CD14-positive monocyte (primary cell): ENCODE results near the gene ALKBH3. TPM values are rescaled to one million over a fixed set of nuclear protein-coding genes. Genes with fewer than 3 reads are reported as not detected.

ENCODE experiments used
- DNase-seq, 3 donors: peaks; one replicate each; pipeline ENCODE4 v3.0.0-alpha.2; 2011 to 2022
- H2AFZ ChIP-seq: 2 replicates; pipeline ENCODE4 v1.6.0; 2012; ENCODE audit warnings: mild to moderate bottlenecking, low read depth, low read length, inconsistent platforms; ENCODE audit not compliant: insufficient read depth, poor library complexity, severe bottlenecking
- H3K27ac ChIP-seq, 2 donors: 1 replicate in 1 of 2; 2 replicates in 1 of 2; pipeline ENCODE4 v1.5.1; 2012 to 2013; ENCODE audit warnings: low read length in 2 of 2, control low read depth in 1 of 2, inconsistent platforms in 1 of 2, low read depth in 1 of 2, mild to moderate bottlenecking in 1 of 2
- H3K27me3 ChIP-seq, 2 donors: one replicate each; pipeline versions ENCODE4 v1.6.0 to v1.6.1; 2011 to 2013; ENCODE audit warnings: low read length in 2 of 2; ENCODE audit not compliant: control insufficient read depth in 2 of 2, insufficient read depth in 2 of 2
- H3K36me3 ChIP-seq, 2 donors: replicated peaks in 1 of 2; 1 replicate in 1 of 2; 2 replicates in 1 of 2; pipeline versions ENCODE4 v1.5.1 to v1.6.1; 2012 to 2013; ENCODE audit warnings: low read length in 2 of 2, control low read depth in 1 of 2, inconsistent platforms in 1 of 2, mild to moderate bottlenecking in 1 of 2; ENCODE audit not compliant: insufficient read depth in 2 of 2, control insufficient read depth in 1 of 2
- H3K4me1 ChIP-seq, 2 donors: 1 replicate in 1 of 2; 2 replicates in 1 of 2; pipeline versions ENCODE4 v1.5.1 to v1.6.1; 2012 to 2013; ENCODE audit warnings: low read length in 2 of 2, control low read depth in 1 of 2, inconsistent platforms in 1 of 2, mild to moderate bottlenecking in 1 of 2, moderate library complexity in 1 of 2; ENCODE audit not compliant: insufficient read depth in 2 of 2, control insufficient read depth in 1 of 2
- H3K4me2 ChIP-seq: replicated peaks from 2 replicates; pipeline ENCODE3; 2012; ENCODE audit warnings: low read length, moderate library complexity, mild to moderate bottlenecking; ENCODE audit not compliant: poor library complexity, severe bottlenecking; ENCODE audit errors: extremely low read depth
- H3K4me3 ChIP-seq, 3 experiments: fragments of 200-600 bp in 1 of 3; sonication (generic) in 1 of 3; replicated peaks in 1 of 3; 1 replicate in 2 of 3; 2 replicates in 1 of 3; pipeline ENCODE4 v1.5.1; 2011 to 2013; ENCODE audit warnings: low read length in 3 of 3, mild to moderate bottlenecking in 3 of 3, control low read depth in 2 of 3, low read depth in 2 of 3, inconsistent platforms in 1 of 3, moderate library complexity in 1 of 3
- H3K79me2 ChIP-seq: 2 replicates; pipeline ENCODE4 v1.6.0; 2012; ENCODE audit warnings: mild to moderate bottlenecking, control low read depth, inconsistent platforms, low read length, moderate library complexity; ENCODE audit not compliant: insufficient read depth
- H3K9ac ChIP-seq: 2 replicates; pipeline ENCODE4 v1.6.0; 2017; ENCODE audit warnings: low read length, mild to moderate bottlenecking; ENCODE audit not compliant: insufficient read depth, poor library complexity, severe bottlenecking
- H3K9me3 ChIP-seq, 2 donors: replicated peaks in 1 of 2; 1 replicate in 1 of 2; 2 replicates in 1 of 2; pipeline versions ENCODE4 v1.5.1 to v1.6.1; 2012 to 2013; ENCODE audit warnings: low read length in 2 of 2, control low read depth in 1 of 2; ENCODE audit not compliant: control insufficient read depth in 1 of 2, insufficient read depth in 1 of 2
- H4K20me1 ChIP-seq: 2 replicates; pipeline ENCODE4 v1.6.0; 2012; ENCODE audit warnings: mild to moderate bottlenecking, low read length, control low read depth, moderate library complexity; ENCODE audit not compliant: insufficient read depth
- H3K27ac Mint-ChIP-seq, 7 donors: one replicate each; pipeline ENCODE4 v1.8.0; 2020; ENCODE audit warnings: mild to moderate bottlenecking in 7 of 7, mixed read lengths in 7 of 7, moderate library complexity in 6 of 7, inconsistent platforms in 2 of 7
- H3K27me3 Mint-ChIP-seq, 3 donors: one replicate each; pipeline ENCODE4 v1.8.0; 2021 to 2022; ENCODE audit warnings: low read depth in 3 of 3, mild to moderate bottlenecking in 3 of 3, mixed read lengths in 3 of 3, moderate library complexity in 3 of 3, inconsistent platforms in 1 of 3
- H3K36me3 Mint-ChIP-seq, 2 donors: one replicate each; pipeline ENCODE4 v1.8.0; 2020; ENCODE audit warnings: mixed read lengths in 2 of 2, inconsistent platforms in 1 of 2, mild to moderate bottlenecking in 1 of 2
- H3K4me1 Mint-ChIP-seq: one replicate; pipeline ENCODE4 v1.8.0; 2020; ENCODE audit warnings: mild to moderate bottlenecking, mixed read lengths
- H3K4me3 Mint-ChIP-seq, 2 donors: one replicate each; pipeline ENCODE4 v1.8.0; 2020; ENCODE audit warnings: mild to moderate bottlenecking in 2 of 2, mixed read lengths in 2 of 2, moderate library complexity in 1 of 2
- H3K9me3 Mint-ChIP-seq, 7 donors: one replicate each; pipeline ENCODE4 v1.8.0; 2020 to 2022; ENCODE audit warnings: mixed read lengths in 7 of 7, mild to moderate bottlenecking in 6 of 7, moderate library complexity in 6 of 7, inconsistent platforms in 2 of 7
- WGBS: methylation state at CpG from one replicate; pipeline ENCODE4 v1.1.5; 2013; ENCODE audit warnings: missing lambda C conversion rate; ENCODE audit not compliant: insufficient coverage; 5-methylcytosine and 5-hydroxymethylcytosine counted together
- intact Hi-C, 2 donors: fragments of 100-400 bp; cut with micrococcal nuclease; formaldehyde crosslinking; loops; one replicate each; pipeline versions ENCODE4 v1.15.0 to v1.15.1; 2023
- polyA plus RNA-seq, 3 donors: library from polyadenylated mRNA; depleted of rRNA in 1 of 3; unstranded in 2 of 3; stranded (reverse) in 1 of 3; fragments of 300-500 nt in 2 of 3; fragments of >200 nt in 1 of 3; fragmentation: Illumina TruSeq in 2 of 3; gene quantifications; 1 replicate in 2 of 3; 2 replicates in 1 of 3; pipeline ENCODE4 v1.2.3, GENCODE V29; 2012 to 2021
- TF ChIP-seq, protein P1 (sequence below): fragments of 200-600 bp; IDR thresholded peaks from one replicate; pipeline ENCODE4 v1.8.0; 2022; ENCODE audit warnings: antibody characterized with exemption, mild to moderate bottlenecking

Gene ALKBH3
- polyA plus RNA-seq, 3 donors, result 22.1 to 25.8 (median 22.7) TPM

DNA sequence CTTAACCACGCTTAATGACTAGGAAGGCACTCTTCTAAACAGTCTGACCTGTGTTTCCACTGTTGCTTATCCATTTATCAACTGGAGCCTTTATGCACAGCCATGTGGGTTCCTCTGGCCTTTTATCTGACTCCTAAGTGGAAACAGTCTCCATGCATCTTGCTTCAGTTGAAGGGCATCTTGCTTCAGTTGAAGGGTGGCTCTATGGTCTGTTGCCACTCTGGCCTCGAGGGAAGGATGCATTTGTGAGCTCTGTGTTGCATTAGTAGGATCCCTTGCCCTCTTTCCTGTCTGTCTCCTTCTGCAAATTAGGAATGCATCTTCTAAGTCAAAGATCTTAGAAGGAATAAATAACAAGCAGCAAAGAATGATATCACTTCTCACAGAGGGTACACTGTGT is 36.0 kb downstream of the ALKBH3 start:
- TF ChIP-seq, protein P1, sequence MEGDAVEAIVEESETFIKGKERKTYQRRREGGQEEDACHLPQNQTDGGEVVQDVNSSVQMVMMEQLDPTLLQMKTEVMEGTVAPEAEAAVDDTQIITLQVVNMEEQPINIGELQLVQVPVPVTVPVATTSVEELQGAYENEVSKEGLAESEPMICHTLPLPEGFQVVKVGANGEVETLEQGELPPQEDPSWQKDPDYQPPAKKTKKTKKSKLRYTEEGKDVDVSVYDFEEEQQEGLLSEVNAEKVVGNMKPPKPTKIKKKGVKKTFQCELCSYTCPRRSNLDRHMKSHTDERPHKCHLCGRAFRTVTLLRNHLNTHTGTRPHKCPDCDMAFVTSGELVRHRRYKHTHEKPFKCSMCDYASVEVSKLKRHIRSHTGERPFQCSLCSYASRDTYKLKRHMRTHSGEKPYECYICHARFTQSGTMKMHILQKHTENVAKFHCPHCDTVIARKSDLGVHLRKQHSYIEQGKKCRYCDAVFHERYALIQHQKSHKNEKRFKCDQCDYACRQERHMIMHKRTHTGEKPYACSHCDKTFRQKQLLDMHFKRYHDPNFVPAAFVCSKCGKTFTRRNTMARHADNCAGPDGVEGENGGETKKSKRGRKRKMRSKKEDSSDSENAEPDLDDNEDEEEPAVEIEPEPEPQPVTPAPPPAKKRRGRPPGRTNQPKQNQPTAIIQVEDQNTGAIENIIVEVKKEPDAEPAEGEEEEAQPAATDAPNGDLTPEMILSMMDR, result no peak
- Histone ChIP-seq H3K9ac (no peak overlapping the region), H3K4me1 (no peaks in the 10 kb centered on the region), H2AFZ (no peak overlapping the region), H3K27me3 (no peaks in the 10 kb centered on the region), H3K4me2 (no peak overlapping the region), H3K79me2 (no peaks in the 10 kb centered on the region), H4K20me1 (no peaks in the 10 kb centered on the region), H3K9me3 (no peaks in the 10 kb centered on the region), H3K27ac (no peak overlapping the region), H3K4me3 (no peak overlapping the region), H3K36me3 (peaks cover 42 to 77% of the 10 kb centered on the region in 2 donors)
- no peaks in the 10 kb centered on the region for H3K27me3 Mint-ChIP-seq
- peaks cover 62 to 71% of the 10 kb centered on the region in 2 donors for H3K36me3 Mint-ChIP-seq
- H3K9me3 Mint-ChIP-seq, result no peaks in the 10 kb centered on the region
- DNase-seq, result no peak
- intact Hi-C loops, result no loop called here
- WGBS, result 100% methylated on average over 2 of the region's 2 CpGs
- H3K4me3 Mint-ChIP-seq, result no peak overlapping the region
- H3K4me1 Mint-ChIP-seq, result peaks cover 2% of the 10 kb centered on the region
- H3K27ac Mint-ChIP-seq, result no peak overlapping the region

GRCh38 chr11:43917851-43918250 is 37.2 kb downstream of the ALKBH3 start:
- Histone ChIP-seq H3K4me2 (no peak overlapping the region), H3K36me3 (peaks cover 47 to 87% of the 10 kb centered on the region in 2 donors), H3K79me2 (no peaks in the 10 kb centered on the region), H3K9me3 (no peaks in the 10 kb centered on the region), H3K4me1 (no peaks in the 10 kb centered on the region), H4K20me1 (no peaks in the 10 kb centered on the region), H3K27ac (no peak overlapping the region), H3K27me3 (no peaks in the 10 kb centered on the region), H3K4me3 (no peak overlapping the region), H2AFZ (no peak overlapping the region), H3K9ac (no peak overlapping the region)
- Mint-ChIP-seq H3K4me1 (peaks cover 2% of the 10 kb centered on the region), H3K4me3 (no peak overlapping the region), H3K27ac (no peak overlapping the region), H3K9me3 (no peaks in the 10 kb centered on the region), H3K36me3 (peaks cover 67 to 72% of the 10 kb centered on the region in 2 donors), H3K27me3 (no peaks in the 10 kb centered on the region)
- WGBS, result no CpG with 5 or more reads among the region's 1 CpG
- intact Hi-C loops, result no loop called here
- no peak for DNase-seq
- TF ChIP-seq, protein P1, result no peak
